ENCODE results near the gene SNHG17. TPM values are rescaled to one million over a fixed set of nuclear protein-coding genes. Genes with fewer than 3 reads are reported as not detected.
"Not testable (repeated sequence)": the region's sequence is repeated elsewhere in the genome, so short reads cannot be mapped to it uniquely, and the experiment has no call there.

The SNHG17 gene
- total and polyA plus RNA-seq, 8 donors: 11.0 to 55.2 (median 29.6) TPM

DNA sequence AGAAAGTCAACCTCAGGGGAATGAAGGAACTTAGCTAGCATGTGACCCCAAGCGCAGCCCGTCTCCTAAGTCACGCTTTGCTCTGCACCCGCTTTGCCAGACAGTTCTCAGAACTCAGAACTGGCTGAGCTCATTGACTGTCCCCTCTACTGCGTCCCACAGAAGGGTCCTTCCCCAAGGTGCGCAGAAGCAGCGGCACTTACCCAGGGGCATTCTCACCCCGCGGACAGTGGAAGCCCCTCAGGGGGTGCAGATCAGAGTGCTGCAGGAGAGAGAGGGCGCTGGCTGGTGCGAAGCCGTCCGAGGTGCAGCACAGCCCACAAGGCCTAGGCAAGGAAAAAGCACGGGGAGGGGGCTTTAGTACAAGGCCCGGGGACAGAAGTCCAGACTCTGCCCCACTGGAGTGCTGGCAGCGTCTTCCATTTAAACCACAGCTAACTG is 807 bp downstream of the SNHG17 start:
- TF ChIP-seq, protein P1, sequence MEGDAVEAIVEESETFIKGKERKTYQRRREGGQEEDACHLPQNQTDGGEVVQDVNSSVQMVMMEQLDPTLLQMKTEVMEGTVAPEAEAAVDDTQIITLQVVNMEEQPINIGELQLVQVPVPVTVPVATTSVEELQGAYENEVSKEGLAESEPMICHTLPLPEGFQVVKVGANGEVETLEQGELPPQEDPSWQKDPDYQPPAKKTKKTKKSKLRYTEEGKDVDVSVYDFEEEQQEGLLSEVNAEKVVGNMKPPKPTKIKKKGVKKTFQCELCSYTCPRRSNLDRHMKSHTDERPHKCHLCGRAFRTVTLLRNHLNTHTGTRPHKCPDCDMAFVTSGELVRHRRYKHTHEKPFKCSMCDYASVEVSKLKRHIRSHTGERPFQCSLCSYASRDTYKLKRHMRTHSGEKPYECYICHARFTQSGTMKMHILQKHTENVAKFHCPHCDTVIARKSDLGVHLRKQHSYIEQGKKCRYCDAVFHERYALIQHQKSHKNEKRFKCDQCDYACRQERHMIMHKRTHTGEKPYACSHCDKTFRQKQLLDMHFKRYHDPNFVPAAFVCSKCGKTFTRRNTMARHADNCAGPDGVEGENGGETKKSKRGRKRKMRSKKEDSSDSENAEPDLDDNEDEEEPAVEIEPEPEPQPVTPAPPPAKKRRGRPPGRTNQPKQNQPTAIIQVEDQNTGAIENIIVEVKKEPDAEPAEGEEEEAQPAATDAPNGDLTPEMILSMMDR (IDR thresholded peaks at IDR 0.05): no peak
- TF ChIP-seq POLR2AphosphoS5 (IDR thresholded peaks at IDR 0.05) (no peak), EP300 (IDR thresholded peaks at IDR 0.05) (no peak), POLR2A (IDR thresholded peaks at IDR 0.05) (no peak)
- DNase-seq: peak in 1 of 2 donors; percentile 52
- Histone ChIP-seq H3K4me3 (peak overlapping the region; percentile 54 to 94 (median 84)), H3K27me3 (no peaks in the 10 kb centered on the region), H3K27ac (peak overlapping the region in 4 of 5 donors; percentile 87 to 93 (median 87)), H3K4me1 (peaks cover 6 to 41% (median 19%) of the 10 kb centered on the region in 4 donors), H3K36me3 (peaks cover 41 to 47% (median 46%) of the 10 kb centered on the region in 4 donors), H3K9me3 (peaks cover 0 to 7% (median 2%) of the 10 kb centered on the region in 4 donors)
- 2 to 5% (median 4%) methylated on average over 14 to 16 of the region's 16 CpGs for WGBS, 5 donors
- intact Hi-C loops (cut with DNase I; ENCODE audit: low total_unique reads): no loop called here

DNA sequence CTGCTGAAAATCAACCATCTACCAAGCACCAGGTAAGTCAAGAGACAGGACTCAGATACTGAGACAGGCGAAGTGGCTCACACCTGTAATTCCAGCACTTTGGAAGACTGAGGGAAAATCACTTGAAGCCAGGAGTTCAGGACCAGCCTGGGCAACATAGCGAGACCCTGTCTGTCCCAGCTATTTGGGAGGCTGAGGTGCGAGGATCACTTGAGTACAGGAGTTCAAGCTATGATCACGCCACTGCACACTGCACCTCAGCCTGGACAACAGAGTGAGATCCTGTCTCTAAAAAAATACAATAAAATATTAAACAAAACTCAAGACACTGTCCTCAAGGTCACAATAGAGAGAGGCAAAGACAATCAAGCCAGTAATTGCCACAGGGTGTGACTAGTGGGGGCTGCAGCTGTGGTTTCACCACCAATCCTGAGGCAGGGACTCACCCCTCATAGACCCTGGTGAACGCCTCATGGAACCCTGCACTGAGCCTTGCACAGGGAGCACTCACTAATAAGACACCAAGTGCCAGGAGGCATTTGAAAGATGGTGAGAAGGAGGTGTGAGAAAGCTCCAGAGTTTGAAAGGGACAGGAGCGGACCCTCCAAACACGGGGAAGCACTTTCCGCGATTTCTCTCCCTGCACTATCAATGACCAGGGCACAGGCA is 1.7 kb downstream of the SNHG17 start:
- H3K27me3 ChIP-seq: no peaks in the 10 kb centered on the region
- 77 to 86% (median 81%) methylated on average over 9 of the region's 9 CpGs for WGBS, 5 donors
- H3K4me1 ChIP-seq: peaks cover 6 to 41% (median 19%) of the 10 kb centered on the region in 4 donors
- peaks cover 50 to 56% (median 55%) of the 10 kb centered on the region in 4 donors for H3K36me3 ChIP-seq
- TF ChIP-seq POLR2AphosphoS5 (IDR thresholded peaks at IDR 0.05) (no peak), EP300 (IDR thresholded peaks at IDR 0.05) (no peak), POLR2A (IDR thresholded peaks at IDR 0.05) (no peak)
- TF ChIP-seq, protein P1 (IDR thresholded peaks at IDR 0.05): no peak
- H3K9me3 ChIP-seq: peaks cover 0 to 7% (median 2%) of the 10 kb centered on the region in 4 donors
- peak overlapping the region in 2 of 5 donors; percentile 87 to 93 for H3K27ac ChIP-seq
- intact Hi-C loops (cut with DNase I; ENCODE audit: low total_unique reads): no loop called here
- no peak for DNase-seq
- peak overlapping the region; percentile 54 to 94 (median 84) for H3K4me3 ChIP-seq

DNA sequence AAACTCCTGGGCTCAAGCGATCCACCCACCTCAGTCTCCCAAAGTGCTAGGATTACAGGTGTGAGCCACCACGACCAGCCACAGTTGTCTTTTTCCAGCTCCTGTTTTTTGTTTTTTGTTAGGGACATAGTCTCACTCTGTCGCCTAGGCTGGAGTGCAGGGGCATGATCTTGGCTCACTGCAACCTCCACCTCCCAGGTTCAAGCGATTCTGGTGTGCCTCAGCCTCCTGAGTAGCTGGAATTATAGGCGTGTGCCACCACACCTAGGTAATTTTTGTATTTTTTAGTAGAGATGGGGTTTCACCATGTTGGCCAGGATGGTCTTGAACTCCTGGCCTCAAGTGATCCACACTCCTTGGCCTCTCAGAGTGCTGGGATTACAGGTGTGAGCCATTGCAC is 2.3 kb downstream of the SNHG17 start:
- Histone ChIP-seq H3K4me1 (peaks cover 6 to 41% (median 22%) of the 10 kb centered on the region in 4 donors), H3K4me3 (peak overlapping the region in 1 of 4 donors; percentile 5), H3K36me3 (peaks cover 54 to 62% (median 60%) of the 10 kb centered on the region in 4 donors)
- DNase-seq; H3K27ac ChIP-seq; H3K9me3 ChIP-seq; intact Hi-C loops (cut with DNase I; ENCODE audit: low total_unique reads); H3K27me3 ChIP-seq: not testable (repeated sequence)
- WGBS, 5 donors: 91 to 93% (median 91%) methylated on average over 5 of the region's 5 CpGs

DNA sequence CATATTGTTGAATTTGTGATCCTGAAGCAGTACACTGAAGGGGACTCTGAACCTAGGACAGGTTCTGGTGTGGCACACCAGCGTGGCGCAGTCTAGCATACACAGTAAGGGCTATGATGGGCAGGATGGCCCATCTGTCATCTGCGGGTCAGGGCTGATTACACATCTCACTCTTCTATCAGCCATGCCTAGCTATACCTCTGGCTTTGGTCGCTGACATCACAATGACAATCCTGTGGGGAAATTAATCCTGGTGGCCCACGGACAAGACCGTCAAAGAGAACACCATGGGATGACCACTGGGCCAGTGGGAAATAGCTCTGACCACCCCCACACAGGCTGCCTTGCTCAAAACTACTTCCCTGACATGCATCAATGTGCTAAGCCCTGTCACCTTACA is 2.8 kb downstream of the SNHG17 start:
- Histone ChIP-seq H3K9me3 (peaks cover 0 to 7% (median 2%) of the 10 kb centered on the region in 4 donors), H3K36me3 (peaks cover 60 to 67% (median 66%) of the 10 kb centered on the region in 4 donors), H3K27me3 (no peaks in the 10 kb centered on the region), H3K27ac (no peak overlapping the region), H3K4me1 (peaks cover 6 to 47% (median 24%) of the 10 kb centered on the region in 4 donors), H3K4me3 (peak overlapping the region in 1 of 4 donors; percentile 5)
- intact Hi-C loops (cut with DNase I; ENCODE audit: low total_unique reads): no loop called here
- DNase-seq: no peak
- no peak for TF ChIP-seq EP300 (IDR thresholded peaks at IDR 0.05)
- TF ChIP-seq POLR2A (IDR thresholded peaks at IDR 0.05): no peak
- TF ChIP-seq, protein P1 (IDR thresholded peaks at IDR 0.05): no peak
- no peak for TF ChIP-seq POLR2AphosphoS5 (IDR thresholded peaks at IDR 0.05)
- WGBS, 5 donors: 95 to 98% (median 96%) methylated on average over 6 of the region's 6 CpGs

All from stomach (tissue), 9 donors.